AML-193 (cell line): Measurements from ENCODE around the gene PPFIBP1.
"Not testable (repeated sequence)": the region's sequence is repeated elsewhere in the genome, so short reads cannot be mapped to it uniquely, and the experiment has no call there.

ENCODE experiments used
- DNase-seq, 2 experiments: peaks; one replicate each; lab custom pipeline; 2025; lab: John Stamatoyannopoulos, UW

Gene PPFIBP1

GRCh38 chr12:27592548-27592947, 68.5 kb downstream of the PPFIBP1 start:
- DNase-seq, result no peak

GRCh38 chr12:27593266-27593665, 69.3 kb downstream of the PPFIBP1 start:
- DNase-seq, result no peak

DNA sequence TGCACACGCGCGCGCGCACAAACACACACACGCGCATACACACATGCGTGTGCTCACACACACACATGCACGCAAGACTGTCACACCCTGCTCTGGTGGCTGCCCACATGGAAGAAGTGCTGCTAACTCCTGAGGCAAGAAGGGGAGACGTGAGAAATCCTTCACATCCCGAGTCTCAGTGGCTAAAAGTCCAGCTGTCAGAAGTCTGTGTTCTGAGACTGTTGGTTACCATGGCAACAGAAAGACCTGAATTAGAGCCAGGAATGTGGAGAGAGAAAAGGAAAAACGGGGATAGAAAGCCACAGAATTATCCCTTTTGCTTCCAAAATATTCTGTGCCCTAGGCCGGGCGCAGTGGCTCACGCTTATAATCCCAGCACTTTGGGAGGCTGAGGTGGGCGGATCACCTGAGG, 71.2 kb downstream of the PPFIBP1 start:
- DNase-seq, result no peak

DNA sequence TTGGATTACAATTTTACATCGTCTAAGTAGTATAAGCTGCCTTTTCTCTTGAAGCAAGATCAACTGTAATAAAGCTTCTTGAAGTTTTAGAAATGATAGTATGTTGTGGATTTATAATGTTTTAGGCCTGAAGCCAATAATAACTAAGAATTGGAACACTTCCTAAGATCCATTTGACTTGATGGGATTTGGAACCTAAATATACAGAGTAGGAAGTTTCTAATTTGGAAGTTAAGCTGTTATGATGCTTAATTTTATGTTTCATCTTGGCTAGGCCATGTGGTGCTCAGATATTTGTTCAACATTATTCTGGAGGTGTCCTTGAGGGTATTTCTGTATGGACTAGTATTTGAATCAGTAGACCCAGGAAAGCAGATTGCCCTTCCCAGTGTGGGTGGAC, 74.9 kb downstream of the PPFIBP1 start:
- DNase-seq, result not testable (repeated sequence)

- peak in 1 of 2 experiments; percentile 39 for DNase-seq
Measured at GRCh38 chr12:27601056-27601828, 77.2 kb downstream of the PPFIBP1 start.

DNA sequence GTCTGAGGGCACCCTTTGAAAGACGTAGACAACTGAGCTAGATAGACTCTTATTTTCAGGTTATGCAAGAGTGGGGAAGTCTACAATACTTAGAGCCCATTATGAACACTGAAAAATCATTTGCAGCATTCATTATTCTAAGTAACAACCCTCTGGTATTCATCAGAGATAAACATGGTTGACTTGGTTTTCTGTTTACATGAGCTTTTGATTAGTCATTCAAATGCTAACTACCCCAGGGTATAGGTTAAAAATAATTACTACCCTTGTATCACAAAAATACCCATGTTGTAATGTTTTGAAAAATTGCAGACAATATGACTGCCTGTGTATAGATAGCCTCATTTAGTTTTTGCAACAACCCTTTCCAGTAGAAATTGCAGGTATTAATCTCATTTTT, 78.5 kb downstream of the PPFIBP1 start:
- no peak for DNase-seq

DNA sequence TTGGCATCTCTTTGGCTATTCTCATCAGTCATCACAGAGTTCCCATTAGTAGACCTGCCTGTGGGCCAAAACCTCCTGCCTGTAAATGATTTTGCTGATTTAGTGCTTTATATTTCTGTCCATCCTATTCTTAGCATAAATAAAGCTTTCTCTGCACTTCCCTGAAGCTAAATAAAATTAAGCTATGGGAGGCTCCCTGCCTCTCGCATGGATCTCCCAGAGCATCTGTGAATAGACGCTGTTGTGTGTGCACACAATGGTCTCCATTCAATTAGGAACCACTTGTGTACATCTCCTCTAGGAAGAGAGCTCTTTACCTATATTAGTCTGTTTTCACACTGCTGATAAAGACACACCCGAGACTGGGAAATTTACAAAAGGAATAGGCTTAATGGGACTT, 80.4 kb downstream of the PPFIBP1 start:
- DNase-seq, result no peak

GRCh38 chr12:27606986-27607385, 83.0 kb downstream of the PPFIBP1 start:
- DNase-seq, result no peak

GRCh38 chr12:27607591-27607990, 83.6 kb downstream of the PPFIBP1 start:
- no peak for DNase-seq

GRCh38 chr12:27608890-27609289, 84.9 kb downstream of the PPFIBP1 start:
- no peak for DNase-seq

DNA sequence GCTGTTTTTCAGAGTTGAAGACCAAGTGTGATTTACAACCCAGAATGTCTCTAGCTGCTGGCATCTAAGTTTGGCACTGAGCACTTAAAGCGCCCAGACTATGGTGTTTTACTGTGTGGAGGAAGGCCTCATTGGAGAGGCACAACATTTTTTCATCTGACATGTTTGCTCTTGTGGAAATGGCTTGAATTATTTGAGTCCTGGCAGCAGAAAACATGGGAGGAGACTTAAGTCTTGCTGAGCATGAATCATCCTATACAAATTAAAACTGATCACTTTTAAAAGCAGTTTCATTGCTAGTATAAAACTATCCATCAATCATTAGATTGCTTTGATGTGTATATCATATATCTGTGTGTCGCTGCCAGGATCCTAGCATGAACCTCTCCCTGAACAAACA, 86.4 kb downstream of the PPFIBP1 start:
- no peak for DNase-seq

- DNase-seq, result no peak
Measured at GRCh38 chr12:27614386-27614785, 90.4 kb downstream of the PPFIBP1 start.

DNA sequence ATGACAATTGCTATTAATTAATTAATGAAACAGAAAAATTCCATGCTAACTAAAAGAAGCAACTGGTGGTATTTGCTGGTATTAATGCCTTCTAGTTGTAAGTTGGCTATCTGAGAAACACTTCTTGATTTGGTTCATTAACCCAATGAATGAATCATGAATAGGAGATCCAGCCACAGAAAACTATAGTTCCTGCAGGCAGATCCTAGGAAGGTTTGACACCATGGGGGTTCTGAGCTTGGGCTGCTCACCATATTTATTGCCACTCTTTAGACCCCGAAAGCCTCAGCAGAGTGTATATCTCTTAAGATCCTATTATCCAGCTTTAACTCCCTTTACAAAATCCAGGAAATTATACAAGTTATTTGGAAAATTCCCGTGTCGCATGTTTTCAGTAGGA, 90.9 kb downstream of the PPFIBP1 start:
- no peak for DNase-seq

- DNase-seq, result no peak
Measured at GRCh38 chr12:27615331-27615891, 91.4 kb downstream of the PPFIBP1 start.

DNA sequence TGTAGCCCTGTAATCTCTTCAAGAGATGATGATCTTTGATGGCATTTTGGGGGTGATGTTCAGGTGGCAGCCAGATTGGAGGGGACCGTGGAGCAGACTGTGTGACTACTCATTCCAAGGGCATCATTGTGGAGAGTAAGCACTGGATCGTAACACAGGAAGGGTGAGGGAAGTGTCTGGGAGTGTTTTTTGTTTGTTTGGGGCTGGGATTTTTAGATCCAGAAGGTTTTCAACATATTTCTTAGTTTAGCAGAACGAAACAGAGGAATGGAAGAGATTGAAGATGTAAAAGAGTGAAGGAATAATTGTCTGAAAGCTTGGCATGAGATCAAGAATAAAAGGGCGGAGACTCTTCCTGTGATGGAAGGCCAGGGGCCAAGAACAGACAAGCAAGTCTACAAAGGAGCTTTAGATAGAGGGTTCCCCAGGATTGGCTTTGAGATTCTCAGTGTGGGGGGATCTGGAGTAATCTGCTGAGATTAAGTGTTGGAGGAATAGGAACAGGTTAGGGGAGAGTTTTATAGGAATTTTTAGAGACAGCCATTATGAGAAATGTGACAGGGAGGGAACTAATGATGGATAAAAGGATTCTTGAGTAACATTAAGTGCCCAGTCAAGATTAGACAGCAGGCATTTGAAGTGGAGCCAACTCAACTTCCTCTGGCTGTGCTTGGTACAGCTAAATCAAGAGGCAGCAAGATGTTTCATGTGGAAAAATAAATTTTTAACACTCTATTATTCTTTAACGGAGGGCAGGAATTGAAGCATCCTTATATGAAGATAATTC, 92.5 kb downstream of the PPFIBP1 start:
- no peak for DNase-seq

GRCh38 chr12:27618836-27619235, 94.8 kb downstream of the PPFIBP1 start:
- DNase-seq, result no peak

GRCh38 chr12:27619308-27619707, 95.3 kb downstream of the PPFIBP1 start:
- DNase-seq, result peak; percentile 3 to 21

DNA sequence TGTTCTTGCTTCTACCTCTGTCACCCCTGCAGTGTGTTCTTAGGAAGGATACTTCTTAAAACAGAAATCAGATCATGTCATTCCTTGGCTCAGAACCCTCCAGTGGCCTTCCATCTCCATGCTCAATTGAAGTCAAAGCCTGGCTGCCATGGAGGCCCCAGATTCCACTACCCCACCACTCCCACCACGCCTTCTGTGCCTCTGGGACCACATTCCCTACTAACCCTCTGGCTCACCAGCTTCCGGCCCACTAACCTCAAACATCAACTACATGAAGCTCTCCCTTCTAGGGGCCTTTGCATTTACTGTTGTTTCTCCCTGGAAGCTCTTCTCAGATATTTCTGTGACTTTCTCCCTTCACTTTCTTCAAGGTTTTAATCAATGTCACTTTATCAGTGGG, 96.1 kb downstream of the PPFIBP1 start:
- DNase-seq, result no peak

DNA sequence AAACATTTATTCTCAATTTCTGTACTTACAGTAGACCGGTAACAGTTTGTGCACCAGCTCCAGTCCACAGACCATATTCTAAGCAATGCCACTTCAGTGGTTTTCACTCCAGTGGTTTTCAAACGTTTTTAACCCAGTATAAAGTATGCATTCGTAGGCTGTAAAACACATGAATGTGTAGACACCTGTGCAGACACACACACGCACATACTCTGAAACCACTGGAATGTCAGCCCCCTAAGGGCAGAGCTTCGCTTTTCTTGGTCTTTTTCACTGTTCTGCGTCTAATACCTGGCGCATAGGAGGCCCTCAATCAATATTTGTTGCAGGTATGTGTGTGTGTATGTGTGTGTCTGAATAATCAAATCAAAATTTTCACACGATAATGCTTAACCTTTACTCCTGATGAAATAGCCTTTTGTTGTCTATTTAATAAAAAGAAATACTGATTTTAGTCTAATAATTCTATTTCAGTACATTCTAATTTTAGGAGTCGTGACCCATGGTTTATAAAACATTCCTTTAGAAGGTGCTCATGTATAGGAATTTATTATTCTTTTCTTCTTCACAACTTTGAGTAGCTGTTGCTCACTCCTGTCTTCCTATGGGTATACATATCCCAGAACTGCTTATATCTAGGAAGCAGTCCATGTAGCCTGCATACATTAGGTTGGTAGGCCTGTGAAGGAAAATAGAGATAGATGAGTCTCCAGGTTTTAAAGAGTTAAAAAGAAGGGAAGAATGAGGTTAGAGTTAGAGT, 98.6 kb downstream of the PPFIBP1 start:
- no peak for DNase-seq

- no peak for DNase-seq
Measured at GRCh38 chr12:27623645-27624044, 99.6 kb downstream of the PPFIBP1 start.

DNA sequence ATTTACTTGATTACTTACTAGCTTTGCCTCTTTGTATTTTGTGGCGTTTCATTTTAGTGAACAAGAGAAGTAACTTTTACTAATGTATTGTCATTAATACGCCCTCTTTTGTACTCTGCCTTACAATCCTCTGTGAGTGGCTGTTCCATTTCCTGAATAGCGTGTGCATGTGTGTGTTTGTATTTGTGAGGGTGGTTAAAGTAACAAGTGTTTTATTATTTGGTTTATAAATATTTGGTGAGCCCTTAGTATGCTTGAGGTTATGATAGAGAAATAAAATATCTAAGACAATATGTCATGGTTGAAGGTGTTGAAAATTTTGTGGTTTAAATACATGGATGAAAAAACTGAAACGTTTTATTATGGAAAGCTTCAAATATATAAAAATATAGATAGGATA, 100.6 kb downstream of the PPFIBP1 start:
- DNase-seq, result no peak

DNA sequence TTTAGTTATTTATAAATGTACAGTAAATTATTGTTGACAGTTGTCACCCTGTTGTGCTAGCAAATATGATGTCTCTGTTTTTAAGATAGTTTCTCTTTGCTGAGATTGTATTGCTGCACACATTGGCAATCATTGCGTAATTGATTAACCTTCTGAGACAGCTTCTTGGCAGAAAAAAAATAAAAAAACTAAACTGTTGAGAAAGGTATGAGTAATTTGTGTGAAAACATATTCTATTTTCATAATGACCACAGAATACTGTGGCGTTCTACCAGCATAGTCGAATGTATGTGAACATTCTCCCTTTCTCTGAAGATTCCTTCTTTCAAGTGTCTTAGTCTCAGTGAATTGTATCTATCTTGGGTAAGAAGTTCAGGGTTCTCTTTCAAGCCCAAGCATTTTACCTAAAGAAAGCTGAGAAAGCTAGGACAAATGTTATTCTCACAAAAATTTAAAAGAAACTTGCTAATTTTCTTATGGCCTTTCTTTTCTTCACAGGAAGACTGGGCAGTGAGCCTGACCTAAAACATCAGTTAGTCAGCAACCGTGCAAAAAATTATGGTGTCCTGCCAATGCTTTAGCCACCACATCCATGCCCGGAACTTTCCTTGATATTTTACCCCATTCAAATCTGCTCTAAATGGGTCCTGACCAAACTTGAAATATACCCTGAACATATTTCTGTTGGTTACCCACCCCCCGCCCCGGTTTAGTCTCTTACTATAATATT, 103.3 kb downstream of the PPFIBP1 start:
- peak; percentile 26 to 40 for DNase-seq
